ENCODE measurements around the gene LRRC9. TPM values are rescaled to one million over a fixed set of nuclear protein-coding genes. Genes with fewer than 3 reads are reported as not detected.

Gene LRRC9
- total and polyA plus RNA-seq, 4 experiments from 2014 or later: 0.47 TPM; not detected in 3

DNA sequence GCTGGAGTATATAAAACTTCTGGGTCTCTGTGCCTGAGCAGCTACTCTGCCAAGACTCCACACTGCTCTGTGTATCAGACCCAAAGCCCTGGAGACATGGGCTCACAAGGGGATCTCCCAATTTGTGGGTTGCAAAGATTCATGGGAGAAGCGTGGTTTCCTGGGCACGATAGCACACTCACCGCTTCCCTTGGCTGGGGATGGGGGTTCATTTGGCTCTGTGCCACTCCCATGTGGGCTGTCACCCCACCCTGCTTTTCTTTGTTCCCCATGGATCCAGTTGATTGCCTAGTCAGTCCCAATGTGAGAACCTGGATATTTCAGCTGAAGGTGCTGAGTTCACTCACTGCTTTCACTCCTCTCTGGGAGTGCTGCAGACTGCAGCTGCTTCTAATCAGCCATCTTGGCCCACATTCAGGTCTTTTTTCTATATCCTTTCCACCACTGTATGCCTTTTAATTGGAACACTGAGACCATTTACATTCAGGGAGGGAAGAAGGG, 131.8 kb downstream of the LRRC9 start:
- POLR2A ChIA-PET (ENCODE audit: partially characterized antibody): interaction anchor here (1.5 kb wide), 1 partner anchor 197 kb away, joined by 4 read pairs; the partner anchor contains the start of gene PPM1A
- H3K4me1 ChIP-seq (ENCODE audit: insufficient read depth, low read length): peaks cover 14% of the 10 kb centered on the region
- peaks cover 0 to 5% (median 0%) of the 10 kb centered on the region in 8 donors for H3K9me3 Mint-ChIP-seq
- H3K27ac ChIP-seq (ENCODE audit: low read depth, low read length): no peak overlapping the region
- H3K4me3 ChIP-seq (ENCODE audit: low read length in 2 of 2): no peak overlapping the region
- peaks cover 11 to 35% (median 21%) of the 10 kb centered on the region in 4 donors for H3K4me1 Mint-ChIP-seq
- peaks cover 5 to 12% of the 10 kb centered on the region in 2 donors for H3K27me3 Mint-ChIP-seq
- H3K36me3 Mint-ChIP-seq: no peaks in the 10 kb centered on the region
- H3K9me3 ChIP-seq (ENCODE audit: control insufficient read depth in 1 of 2, low read length in 2 of 2): no peaks in the 10 kb centered on the region
- CTCF ChIA-PET (ENCODE audit: partially characterized antibody): interaction anchor here (1.2 to 1.7 kb wide), 2 partner anchors 13 to 133 kb away, joined by 3 to 7 read pairs; no protein-coding TSS in a partner anchor
- no peaks in the 10 kb centered on the region for H3K36me3 ChIP-seq (ENCODE audit: insufficient read depth, low read length)
- DNase-seq: peak in 4 of 5 donors; percentile 25 to 33 (median 27)
- peaks cover 3% of the 10 kb centered on the region for H3K27me3 ChIP-seq (ENCODE audit: insufficient read depth, low read length)
- intact Hi-C loops (cut with micrococcal nuclease): no loop called here
- peak overlapping the region in 5 of 7 donors; percentile 5 to 65 (median 54) for H3K27ac Mint-ChIP-seq
- H3K4me3 Mint-ChIP-seq: peak overlapping the region in 6 of 8 donors; percentile 9 to 72 (median 53)

DNA sequence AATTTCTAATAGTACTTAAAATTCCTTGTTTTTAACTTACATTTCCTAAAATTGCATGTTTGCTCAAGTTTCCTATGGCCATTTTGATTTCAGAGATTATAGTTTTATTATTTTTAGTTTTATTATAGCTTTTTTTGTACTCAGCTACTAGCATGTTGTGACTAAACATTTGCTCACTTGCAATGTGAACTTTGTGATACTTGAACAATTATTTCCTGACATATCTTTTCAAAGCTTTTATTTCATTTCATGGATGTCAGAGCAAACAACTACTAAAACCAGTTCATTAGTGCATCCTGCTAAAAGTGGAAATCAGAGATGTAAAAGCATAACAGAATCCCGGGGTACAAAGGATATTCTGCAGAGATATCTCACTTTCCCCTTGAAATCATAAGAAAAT, 138.1 kb downstream of the LRRC9 start:
- intact Hi-C loops (cut with micrococcal nuclease): no loop called here
- no peak overlapping the region for H3K27ac Mint-ChIP-seq
- no peak for DNase-seq
- ChIA-PET POLR2A (ENCODE audit: partially characterized antibody) (no interaction called here), CTCF (ENCODE audit: partially characterized antibody) (interaction anchor here (0.7 to 1.3 kb wide), 3 partner anchors 9 to 125 kb away, joined by 3 to 6 read pairs (median 3); no protein-coding TSS in a partner anchor)
- no peaks in the 10 kb centered on the region for H3K36me3 Mint-ChIP-seq
- Histone ChIP-seq H3K36me3 (ENCODE audit: insufficient read depth, low read length) (no peaks in the 10 kb centered on the region), H3K27me3 (ENCODE audit: insufficient read depth, low read length) (peaks cover 3% of the 10 kb centered on the region), H3K27ac (ENCODE audit: low read depth, low read length) (no peak overlapping the region), H3K9me3 (ENCODE audit: control insufficient read depth in 1 of 2, low read length in 2 of 2) (no peaks in the 10 kb centered on the region), H3K4me3 (ENCODE audit: low read length in 2 of 2) (no peak overlapping the region), H3K4me1 (ENCODE audit: insufficient read depth, low read length) (no peaks in the 10 kb centered on the region)
- peaks cover 0 to 3% (median 0%) of the 10 kb centered on the region in 8 donors for H3K9me3 Mint-ChIP-seq
- H3K4me3 Mint-ChIP-seq: no peak overlapping the region
- H3K27me3 Mint-ChIP-seq: peaks cover 5 to 22% of the 10 kb centered on the region in 2 donors
- no peaks in the 10 kb centered on the region for H3K4me1 Mint-ChIP-seq

DNA sequence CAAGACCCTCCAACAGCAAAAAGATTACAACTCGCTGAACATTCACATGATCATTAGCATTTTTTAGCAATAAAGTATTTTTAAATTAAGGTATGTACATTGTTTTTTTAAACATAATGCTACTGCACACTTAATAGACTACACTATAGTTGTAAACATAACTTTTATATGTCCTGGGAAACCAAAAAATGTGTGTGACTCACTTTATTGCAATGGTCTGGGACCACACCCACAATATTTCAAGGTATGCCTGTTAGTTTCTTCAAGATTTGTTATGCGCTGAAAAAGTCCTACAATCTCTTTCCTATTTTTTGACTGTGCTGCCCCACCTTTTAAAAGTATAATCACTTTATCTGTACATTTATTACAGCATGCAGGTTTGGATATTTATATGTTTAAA, 141.4 kb downstream of the LRRC9 start:
- H3K27ac Mint-ChIP-seq: no peak overlapping the region
- Histone ChIP-seq H3K27me3 (ENCODE audit: insufficient read depth, low read length) (no peaks in the 10 kb centered on the region), H3K36me3 (ENCODE audit: insufficient read depth, low read length) (no peaks in the 10 kb centered on the region), H3K27ac (ENCODE audit: low read depth, low read length) (no peak overlapping the region), H3K4me3 (ENCODE audit: low read length in 2 of 2) (no peak overlapping the region), H3K4me1 (ENCODE audit: insufficient read depth, low read length) (no peaks in the 10 kb centered on the region), H3K9me3 (ENCODE audit: control insufficient read depth in 1 of 2, low read length in 2 of 2) (no peaks in the 10 kb centered on the region)
- no peaks in the 10 kb centered on the region for H3K4me1 Mint-ChIP-seq
- ChIA-PET CTCF (ENCODE audit: partially characterized antibody) (interaction anchor here (1.3 to 2.2 kb wide), 5 partner anchors 96 to 125 kb away, joined by 3 to 21 read pairs (median 10); partner anchors contain the start of gene DHRS7), POLR2A (ENCODE audit: partially characterized antibody) (interaction anchor here (1.2 kb wide), 1 partner anchor 104 kb away, joined by 4 read pairs; the partner anchor contains the start of gene DHRS7)
- H3K4me3 Mint-ChIP-seq: no peak overlapping the region
- no peaks in the 10 kb centered on the region for H3K9me3 Mint-ChIP-seq
- peaks cover 0 to 15% of the 10 kb centered on the region in 2 donors for H3K27me3 Mint-ChIP-seq
- intact Hi-C loops (cut with micrococcal nuclease): no loop called here
- no peak for DNase-seq
- H3K36me3 Mint-ChIP-seq: no peaks in the 10 kb centered on the region

GRCh38 chr14:60064491-60065072, 144.6 kb downstream of the LRRC9 start:
- Histone ChIP-seq H3K4me3 (ENCODE audit: low read length in 2 of 2) (no peak overlapping the region), H3K27me3 (ENCODE audit: insufficient read depth, low read length) (no peaks in the 10 kb centered on the region), H3K9me3 (ENCODE audit: control insufficient read depth in 1 of 2, low read length in 2 of 2) (no peaks in the 10 kb centered on the region), H3K4me1 (ENCODE audit: insufficient read depth, low read length) (no peaks in the 10 kb centered on the region), H3K27ac (ENCODE audit: low read depth, low read length) (no peak overlapping the region), H3K36me3 (ENCODE audit: insufficient read depth, low read length) (no peaks in the 10 kb centered on the region)
- ChIA-PET CTCF (ENCODE audit: partially characterized antibody) (interaction anchor here (0.9 to 3.6 kb wide), 9 partner anchors 12 to 283 kb away, joined by 3 to 120 read pairs (median 3); partner anchors contain the start of gene DHRS7), POLR2A (ENCODE audit: partially characterized antibody) (interaction anchor here (2.4 kb wide), 1 partner anchor 101 kb away, joined by 8 read pairs; the partner anchor contains the start of gene DHRS7)
- Mint-ChIP-seq H3K9me3 (no peaks in the 10 kb centered on the region), H3K4me3 (no peak overlapping the region), H3K4me1 (no peaks in the 10 kb centered on the region), H3K27me3 (peaks cover 0 to 14% of the 10 kb centered on the region in 2 donors), H3K36me3 (no peaks in the 10 kb centered on the region), H3K27ac (no peak overlapping the region)
- intact Hi-C loops (cut with micrococcal nuclease): loop anchor here (1.0 to 2.0 kb wide), 4 partner anchors 26 to 120 kb away; partner anchors contain the start of genes DHRS7 and PCNX4
- peak in 4 of 5 donors; percentile 27 to 44 (median 39) for DNase-seq

- H3K36me3 ChIP-seq (ENCODE audit: insufficient read depth, low read length): no peaks in the 10 kb centered on the region
- Mint-ChIP-seq H3K27ac (no peak overlapping the region), H3K4me1 (no peaks in the 10 kb centered on the region), H3K36me3 (no peaks in the 10 kb centered on the region), H3K9me3 (no peaks in the 10 kb centered on the region), H3K27me3 (no peaks in the 10 kb centered on the region), H3K4me3 (no peak overlapping the region)
- no peak overlapping the region for H3K27ac ChIP-seq (ENCODE audit: low read depth, low read length)
- intact Hi-C loops (cut with micrococcal nuclease): no loop called here
- H3K27me3 ChIP-seq (ENCODE audit: insufficient read depth, low read length): no peaks in the 10 kb centered on the region
- ChIA-PET CTCF (ENCODE audit: partially characterized antibody) (interaction anchor here (1.3 to 1.9 kb wide), 3 partner anchors 102 to 116 kb away, joined by 3 to 14 read pairs (median 5); no protein-coding TSS in a partner anchor), POLR2A (ENCODE audit: partially characterized antibody) (no interaction called here)
- H3K9me3 ChIP-seq (ENCODE audit: control insufficient read depth in 1 of 2, low read length in 2 of 2): no peaks in the 10 kb centered on the region
- no peak for DNase-seq
- no peaks in the 10 kb centered on the region for H3K4me1 ChIP-seq (ENCODE audit: insufficient read depth, low read length)
- no peak overlapping the region for H3K4me3 ChIP-seq (ENCODE audit: low read length in 2 of 2)
Measured at GRCh38 chr14:60067882-60068281, 147.9 kb downstream of the LRRC9 start.

GRCh38 chr14:60079723-60080122, 159.8 kb downstream of the LRRC9 start:
- H3K4me1 Mint-ChIP-seq: no peaks in the 10 kb centered on the region
- no peaks in the 10 kb centered on the region for H3K36me3 ChIP-seq (ENCODE audit: insufficient read depth, low read length)
- no peak overlapping the region for H3K27ac ChIP-seq (ENCODE audit: low read depth, low read length)
- POLR2A ChIA-PET (ENCODE audit: partially characterized antibody): no interaction called here
- no peaks in the 10 kb centered on the region for H3K27me3 ChIP-seq (ENCODE audit: insufficient read depth, low read length)
- no peak overlapping the region for H3K4me3 Mint-ChIP-seq
- H3K27ac Mint-ChIP-seq: no peak overlapping the region
- intact Hi-C loops (cut with micrococcal nuclease): no loop called here
- no peaks in the 10 kb centered on the region for H3K9me3 ChIP-seq (ENCODE audit: control insufficient read depth in 1 of 2, low read length in 2 of 2)
- DNase-seq: no peak
- no peak overlapping the region for H3K4me3 ChIP-seq (ENCODE audit: low read length in 2 of 2)
- CTCF ChIA-PET (ENCODE audit: partially characterized antibody): no interaction called here
- peaks cover 0 to 20% (median 9%) of the 10 kb centered on the region in 8 donors for H3K9me3 Mint-ChIP-seq
- peaks cover 2 to 28% of the 10 kb centered on the region in 2 donors for H3K27me3 Mint-ChIP-seq
- no peaks in the 10 kb centered on the region for H3K4me1 ChIP-seq (ENCODE audit: insufficient read depth, low read length)
- H3K36me3 Mint-ChIP-seq: no peaks in the 10 kb centered on the region

- Mint-ChIP-seq H3K4me1 (no peaks in the 10 kb centered on the region), H3K9me3 (no peaks in the 10 kb centered on the region), H3K27me3 (peaks cover 0 to 8% of the 10 kb centered on the region in 2 donors), H3K27ac (no peak overlapping the region), H3K36me3 (no peaks in the 10 kb centered on the region), H3K4me3 (no peak overlapping the region)
- H3K27ac ChIP-seq (ENCODE audit: low read depth, low read length): no peak overlapping the region
- no peaks in the 10 kb centered on the region for H3K36me3 ChIP-seq (ENCODE audit: insufficient read depth, low read length)
- intact Hi-C loops (cut with micrococcal nuclease): no loop called here
- H3K4me1 ChIP-seq (ENCODE audit: insufficient read depth, low read length): no peaks in the 10 kb centered on the region
- DNase-seq: no peak
- no peaks in the 10 kb centered on the region for H3K9me3 ChIP-seq (ENCODE audit: control insufficient read depth in 1 of 2, low read length in 2 of 2)
- no peaks in the 10 kb centered on the region for H3K27me3 ChIP-seq (ENCODE audit: insufficient read depth, low read length)
- POLR2A ChIA-PET (ENCODE audit: partially characterized antibody): interaction anchor here (1.8 kb wide), 1 partner anchor 80 kb away, joined by 7 read pairs; the partner anchor contains the start of gene DHRS7
- CTCF ChIA-PET (ENCODE audit: partially characterized antibody): interaction anchor here (0.9 to 1.1 kb wide), 2 partner anchors 99 kb away, joined by 3 read pairs; no protein-coding TSS in a partner anchor
- H3K4me3 ChIP-seq (ENCODE audit: low read length in 2 of 2): no peak overlapping the region
Measured at GRCh38 chr14:60085085-60085484, 165.1 kb downstream of the LRRC9 start.
